NT2/D1 (cell line): ENCODE measurements around the gene SPTBN5.

Experiments
- DNase-seq: peaks from one replicate; pipeline ENCODE4 v3.0.0-alpha.2; 2011; ENCODE audit warnings: low read depth, low spot score
- H3K27me3 ChIP-seq: 2 replicates; pipeline ENCODE4 v1.6.0; 2011; ENCODE audit warnings: mild to moderate bottlenecking; ENCODE audit not compliant: insufficient read length, insufficient read depth
- H3K36me3 ChIP-seq: 2 replicates; pipeline ENCODE4 v1.6.1; 2011; ENCODE audit warnings: mild to moderate bottlenecking, low read length, mixed read lengths; ENCODE audit not compliant: insufficient read depth, insufficient read length
- H3K4me1 ChIP-seq: 2 replicates; pipeline ENCODE4 v1.5.1; 2011; ENCODE audit not compliant: insufficient read depth, insufficient read length
- H3K4me3 ChIP-seq: 2 replicates; pipeline ENCODE4 v1.5.1; 2011; ENCODE audit warnings: low read depth; ENCODE audit not compliant: insufficient read length
- H3K9ac ChIP-seq: 2 replicates; pipeline ENCODE4 v1.6.0; 2011; ENCODE audit warnings: low read depth; ENCODE audit not compliant: insufficient read length
- H3K9me3 ChIP-seq: 2 replicates; pipeline ENCODE4 v1.5.1; 2011; ENCODE audit warnings: mild to moderate bottlenecking, low read length; ENCODE audit not compliant: insufficient read depth
- SUZ12 ChIP-seq: IDR thresholded peaks from 2 replicates; pipeline ENCODE4 v1.6.1; 2011; ENCODE audit not compliant: insufficient read length, insufficient read depth; ENCODE audit errors: extremely low read depth
- YY1 ChIP-seq: IDR thresholded peaks from 2 replicates; pipeline ENCODE4 v1.6.1; 2011; ENCODE audit not compliant: insufficient read length, insufficient read depth
- ZNF274 ChIP-seq: IDR thresholded peaks from 2 replicates; pipeline ENCODE4 v1.6.1; 2011; ENCODE audit warnings: mild to moderate bottlenecking, low read depth, low read length

SPTBN5 gene

GRCh38 chr15:41926185-41927056 lies 32.6 kb upstream of the SPTBN5 start:
- peaks cover 6% of the 10 kb centered on the region for H3K4me1 ChIP-seq
- no peak for DNase-seq
- peak overlapping the region; percentile 5 for H3K9ac ChIP-seq
- H3K27me3 ChIP-seq = no peaks in the 10 kb centered on the region
- peaks cover 20% of the 10 kb centered on the region for H3K36me3 ChIP-seq
- H3K9me3 ChIP-seq = no peaks in the 10 kb centered on the region
- no peak overlapping the region for H3K4me3 ChIP-seq
- no peak for TF ChIP-seq SUZ12
- TF ChIP-seq YY1 = no peak
- TF ChIP-seq ZNF274 = no peak

GRCh38 chr15:41925086-41925608 lies 31.3 kb upstream of the SPTBN5 start:
- TF ChIP-seq ZNF274 (no peak), SUZ12 (no peak), YY1 (no peak)
- H3K9ac ChIP-seq = no peak overlapping the region
- peaks cover 25% of the 10 kb centered on the region for H3K36me3 ChIP-seq
- H3K27me3 ChIP-seq = no peaks in the 10 kb centered on the region
- DNase-seq = no peak
- no peaks in the 10 kb centered on the region for H3K9me3 ChIP-seq
- no peak overlapping the region for H3K4me3 ChIP-seq
- H3K4me1 ChIP-seq = peaks cover 6% of the 10 kb centered on the region

GRCh38 chr15:41923401-41923997 lies 29.6 kb upstream of the SPTBN5 start:
- TF ChIP-seq YY1 = no peak
- TF ChIP-seq SUZ12 = no peak
- TF ChIP-seq ZNF274 = no peak
- peaks cover 6% of the 10 kb centered on the region for H3K4me1 ChIP-seq
- H3K27me3 ChIP-seq = no peaks in the 10 kb centered on the region
- peaks cover 31% of the 10 kb centered on the region for H3K36me3 ChIP-seq
- H3K4me3 ChIP-seq = no peak overlapping the region
- no peak for DNase-seq
- H3K9ac ChIP-seq = no peak overlapping the region
- no peaks in the 10 kb centered on the region for H3K9me3 ChIP-seq

- no peak for DNase-seq
- H3K36me3 ChIP-seq = peaks cover 42% of the 10 kb centered on the region
- TF ChIP-seq YY1 = no peak
- TF ChIP-seq ZNF274 = no peak
- TF ChIP-seq SUZ12 = no peak
- no peaks in the 10 kb centered on the region for H3K27me3 ChIP-seq
- peaks cover 6% of the 10 kb centered on the region for H3K4me1 ChIP-seq
- H3K9me3 ChIP-seq = no peaks in the 10 kb centered on the region
- H3K9ac ChIP-seq = no peak overlapping the region
- no peak overlapping the region for H3K4me3 ChIP-seq
Measured at GRCh38 chr15:41922353-41922752, 28.5 kb upstream of the SPTBN5 start.

GRCh38 chr15:41921639-41922038 lies 27.8 kb upstream of the SPTBN5 start:
- no peaks in the 10 kb centered on the region for H3K9me3 ChIP-seq
- H3K4me1 ChIP-seq = peaks cover 5% of the 10 kb centered on the region
- TF ChIP-seq YY1 (no peak), SUZ12 (no peak), ZNF274 (no peak)
- H3K27me3 ChIP-seq = no peaks in the 10 kb centered on the region
- peaks cover 44% of the 10 kb centered on the region for H3K36me3 ChIP-seq
- H3K9ac ChIP-seq = no peak overlapping the region
- H3K4me3 ChIP-seq = no peak overlapping the region
- DNase-seq = no peak

GRCh38 chr15:41921167-41921566 lies 27.3 kb upstream of the SPTBN5 start:
- peaks cover under 1% of the 10 kb centered on the region for H3K4me1 ChIP-seq

GRCh38 chr15:41919954-41920538 lies 26.2 kb upstream of the SPTBN5 start:
- peaks cover 54% of the 10 kb centered on the region for H3K36me3 ChIP-seq
- no peak overlapping the region for H3K9ac ChIP-seq
- no peak overlapping the region for H3K4me3 ChIP-seq
- H3K4me1 ChIP-seq = no peaks in the 10 kb centered on the region
- DNase-seq = no peak
- H3K27me3 ChIP-seq = no peaks in the 10 kb centered on the region
- no peak for TF ChIP-seq YY1
- TF ChIP-seq ZNF274 = no peak
- TF ChIP-seq SUZ12 = no peak
- H3K9me3 ChIP-seq = no peaks in the 10 kb centered on the region

More at GRCh38 chr15:41921167-41921566, 27.3 kb upstream of the SPTBN5 start:
- Histone ChIP-seq H3K27me3 (no peaks in the 10 kb centered on the region), H3K9me3 (no peaks in the 10 kb centered on the region), H3K9ac (no peak overlapping the region), H3K4me3 (no peak overlapping the region), H3K36me3 (peaks cover 49% of the 10 kb centered on the region)
- no peak for TF ChIP-seq ZNF274
- no peak for TF ChIP-seq YY1
- TF ChIP-seq SUZ12 = no peak
- DNase-seq = no peak
